ENCODE data around the gene FAM81B.

- no peak for TF ChIP-seq EZH2phosphoT487 (IDR thresholded peaks at IDR 0.05; ENCODE audit: insufficient read depth, low read depth)
- TF ChIP-seq EZH2 (IDR thresholded peaks at IDR 0.05; ENCODE audit: insufficient read depth, poor library complexity, severe bottlenecking) = no peak
Measured at GRCh38 chr5:95446560-95447221, 55.5 kb downstream of the FAM81B start.
